Neural cell (in vitro differentiated cells): ENCODE measurements around the gene LZTFL1. TPM values are rescaled to one million over a fixed set of nuclear protein-coding genes. Genes with fewer than 3 reads are reported as not detected.

Experiments used
- H2AFZ ChIP-seq: fragments of 200-600, 300-800 bp; sonication (generic), shearing (Covaris generic); 2 replicates; pipeline ENCODE4 v1.6.0; 2014; ENCODE audit warnings: low read depth, mild to moderate bottlenecking, antibody characterized with exemption, low read length, moderate library complexity
- H3F3A ChIP-seq: fragments of 200-600 bp; shearing (Covaris generic); 2 replicates; pipeline ENCODE4 v1.6.1; 2016; ENCODE audit warnings: mild to moderate bottlenecking, moderate library complexity, mixed read lengths, antibody characterized with exemption, low read length; ENCODE audit not compliant: insufficient read depth, poor library complexity, severe bottlenecking
- H3K27ac ChIP-seq: fragments of 200-600, 300-800 bp; sonication (generic), shearing (Covaris generic); 2 replicates; pipeline ENCODE4 v1.5.1; 2014; ENCODE audit warnings: mild to moderate bottlenecking, low read length, moderate library complexity
- H3K27me3 ChIP-seq: fragments of 300-800, 200-600 bp; sonication (generic), shearing (Covaris generic); 2 replicates; pipeline ENCODE4 v1.6.0; 2014; ENCODE audit warnings: mild to moderate bottlenecking, low read depth, low read length, moderate library complexity; ENCODE audit not compliant: insufficient read depth
- H3K36me3 ChIP-seq: fragments of 300-800, 200-600 bp; sonication (generic), shearing (Covaris generic); 2 replicates; pipeline ENCODE4 v1.5.1; 2014; ENCODE audit warnings: mild to moderate bottlenecking, antibody characterized with exemption, low read length, moderate library complexity; ENCODE audit not compliant: insufficient read depth
- H3K4me2 ChIP-seq: fragments of 300-800, 200-600 bp; sonication (generic), shearing (Covaris generic); 2 replicates; pipeline ENCODE4 v1.6.0; 2014; ENCODE audit warnings: mild to moderate bottlenecking, low read length
- H3K4me3 ChIP-seq: fragments of 300-800, 200-600 bp; sonication (generic), shearing (Covaris generic); 2 replicates; pipeline ENCODE4 v1.5.1; 2014; ENCODE audit warnings: mild to moderate bottlenecking, low read length, moderate library complexity
- H3K79me2 ChIP-seq: fragments of 200-600 bp; shearing (Covaris generic); replicated peaks from 2 replicates; pipeline ENCODE4 v1.6.0; 2014; ENCODE audit warnings: mild to moderate bottlenecking, low read length, moderate library complexity; ENCODE audit not compliant: insufficient read depth
- H3K9ac ChIP-seq: fragments of 300-800, 200-600 bp; sonication (generic), shearing (Covaris generic); 2 replicates; pipeline ENCODE4 v1.6.1; 2016; ENCODE audit warnings: mild to moderate bottlenecking, low read length, mixed read lengths
- H3K9me2 ChIP-seq: fragments of 200-600 bp; shearing (Covaris generic); 2 replicates; pipeline ENCODE4 v1.6.1; 2016; ENCODE audit warnings: mild to moderate bottlenecking, low read length, mixed read lengths; ENCODE audit not compliant: insufficient read depth
- H3K9me3 ChIP-seq: fragments of 200-600, 300-800 bp; sonication (generic), shearing (Covaris generic); 2 replicates; pipeline ENCODE4 v1.6.1; 2016; ENCODE audit warnings: mild to moderate bottlenecking, mixed run types, low read length, moderate library complexity, mixed read lengths
- H4K20me1 ChIP-seq: fragments of 200-600 bp; shearing (Covaris generic); 2 replicates; pipeline ENCODE4 v1.6.1; 2016; ENCODE audit warnings: mild to moderate bottlenecking, mixed run types; ENCODE audit not compliant: insufficient read depth
- EP300 ChIP-seq: fragments of 450-650 bp; conservative IDR thresholded peaks from 2 replicates; pipeline ENCODE4 v1.6.1; 2014; ENCODE audit warnings: antibody characterized with exemption, mild to moderate bottlenecking, moderate library complexity; ENCODE audit not compliant: poor library complexity, severe bottlenecking
- EZH2 ChIP-seq: fragments of 200-600, 300-800 bp; shearing (Covaris generic), sonication (generic); IDR thresholded peaks from 2 replicates; pipeline ENCODE4 v1.6.1; 2014; ENCODE audit warnings: antibody characterized with exemption, low read length, borderline replicate concordance, mild to moderate bottlenecking; ENCODE audit not compliant: insufficient read depth, poor library complexity, severe bottlenecking
- MXI1 ChIP-seq: fragments of 450-650 bp; conservative IDR thresholded peaks from 2 replicates; pipeline ENCODE4 v1.6.1; 2014; ENCODE audit warnings: antibody characterized with exemption, mild to moderate bottlenecking; ENCODE audit not compliant: poor library complexity, severe bottlenecking
- POLR2AphosphoS5 ChIP-seq: IDR thresholded peaks from 2 replicates; pipeline ENCODE4 v1.6.1; 2012
- RAD21 ChIP-seq: fragments of 450-650 bp; conservative IDR thresholded peaks from 2 replicates; pipeline ENCODE4 v1.6.1; 2014; ENCODE audit warnings: antibody characterized with exemption, mild to moderate bottlenecking, moderate library complexity
- SMC3 ChIP-seq: fragments of 450-650 bp; conservative IDR thresholded peaks from 2 replicates; pipeline ENCODE4 v1.6.1; 2014; ENCODE audit warnings: antibody characterized with exemption, mild to moderate bottlenecking, moderate library complexity; ENCODE audit not compliant: poor library complexity
- TAF1 ChIP-seq: IDR thresholded peaks from 2 replicates; pipeline ENCODE4 v1.6.1; 2012; ENCODE audit warnings: low read depth
- polyA plus RNA-seq: library from polyadenylated mRNA; depleted of rRNA; stranded (reverse); fragments of >200 nt; gene quantifications from 2 replicates; pipeline ENCODE4 v1.2.3, GENCODE V29; 2014
- TF ChIP-seq, protein P1 (sequence below): IDR thresholded peaks from 2 replicates; pipeline ENCODE4 v1.6.1; 2012; ENCODE audit warnings: borderline replicate concordance
- TF ChIP-seq, protein P2 (sequence below): fragments of 450-650 bp; IDR thresholded peaks from 2 replicates; pipeline ENCODE4 v1.5.1; 2014; ENCODE audit warnings: antibody characterized with exemption, mild to moderate bottlenecking, moderate library complexity; ENCODE audit not compliant: poor library complexity, severe bottlenecking

The LZTFL1 gene
- polyA plus RNA-seq, 1 donor from 2014 or later, result 26.8 TPM

- Histone ChIP-seq H3K4me3 (no peak overlapping the region), H3K9ac (no peak overlapping the region), H3K4me2 (no peak overlapping the region), H3K36me3 (no peaks in the 10 kb centered on the region), H4K20me1 (no peaks in the 10 kb centered on the region), H3K9me3 (no peaks in the 10 kb centered on the region), H3K27ac (no peak overlapping the region), H3K9me2 (no peaks in the 10 kb centered on the region), H3F3A (no peaks in the 10 kb centered on the region), H3K79me2 (no peaks in the 10 kb centered on the region), H3K27me3 (no peaks in the 10 kb centered on the region), H2AFZ (no peak overlapping the region)
- TF ChIP-seq POLR2AphosphoS5, result no peak
- TF ChIP-seq EZH2, result no peak
- TF ChIP-seq, protein P1, sequence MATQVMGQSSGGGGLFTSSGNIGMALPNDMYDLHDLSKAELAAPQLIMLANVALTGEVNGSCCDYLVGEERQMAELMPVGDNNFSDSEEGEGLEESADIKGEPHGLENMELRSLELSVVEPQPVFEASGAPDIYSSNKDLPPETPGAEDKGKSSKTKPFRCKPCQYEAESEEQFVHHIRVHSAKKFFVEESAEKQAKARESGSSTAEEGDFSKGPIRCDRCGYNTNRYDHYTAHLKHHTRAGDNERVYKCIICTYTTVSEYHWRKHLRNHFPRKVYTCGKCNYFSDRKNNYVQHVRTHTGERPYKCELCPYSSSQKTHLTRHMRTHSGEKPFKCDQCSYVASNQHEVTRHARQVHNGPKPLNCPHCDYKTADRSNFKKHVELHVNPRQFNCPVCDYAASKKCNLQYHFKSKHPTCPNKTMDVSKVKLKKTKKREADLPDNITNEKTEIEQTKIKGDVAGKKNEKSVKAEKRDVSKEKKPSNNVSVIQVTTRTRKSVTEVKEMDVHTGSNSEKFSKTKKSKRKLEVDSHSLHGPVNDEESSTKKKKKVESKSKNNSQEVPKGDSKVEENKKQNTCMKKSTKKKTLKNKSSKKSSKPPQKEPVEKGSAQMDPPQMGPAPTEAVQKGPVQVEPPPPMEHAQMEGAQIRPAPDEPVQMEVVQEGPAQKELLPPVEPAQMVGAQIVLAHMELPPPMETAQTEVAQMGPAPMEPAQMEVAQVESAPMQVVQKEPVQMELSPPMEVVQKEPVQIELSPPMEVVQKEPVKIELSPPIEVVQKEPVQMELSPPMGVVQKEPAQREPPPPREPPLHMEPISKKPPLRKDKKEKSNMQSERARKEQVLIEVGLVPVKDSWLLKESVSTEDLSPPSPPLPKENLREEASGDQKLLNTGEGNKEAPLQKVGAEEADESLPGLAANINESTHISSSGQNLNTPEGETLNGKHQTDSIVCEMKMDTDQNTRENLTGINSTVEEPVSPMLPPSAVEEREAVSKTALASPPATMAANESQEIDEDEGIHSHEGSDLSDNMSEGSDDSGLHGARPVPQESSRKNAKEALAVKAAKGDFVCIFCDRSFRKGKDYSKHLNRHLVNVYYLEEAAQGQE, result no peak
- TF ChIP-seq SMC3, result no peak
- no peak for TF ChIP-seq RAD21
- no peak for TF ChIP-seq TAF1
- TF ChIP-seq, protein P2, sequence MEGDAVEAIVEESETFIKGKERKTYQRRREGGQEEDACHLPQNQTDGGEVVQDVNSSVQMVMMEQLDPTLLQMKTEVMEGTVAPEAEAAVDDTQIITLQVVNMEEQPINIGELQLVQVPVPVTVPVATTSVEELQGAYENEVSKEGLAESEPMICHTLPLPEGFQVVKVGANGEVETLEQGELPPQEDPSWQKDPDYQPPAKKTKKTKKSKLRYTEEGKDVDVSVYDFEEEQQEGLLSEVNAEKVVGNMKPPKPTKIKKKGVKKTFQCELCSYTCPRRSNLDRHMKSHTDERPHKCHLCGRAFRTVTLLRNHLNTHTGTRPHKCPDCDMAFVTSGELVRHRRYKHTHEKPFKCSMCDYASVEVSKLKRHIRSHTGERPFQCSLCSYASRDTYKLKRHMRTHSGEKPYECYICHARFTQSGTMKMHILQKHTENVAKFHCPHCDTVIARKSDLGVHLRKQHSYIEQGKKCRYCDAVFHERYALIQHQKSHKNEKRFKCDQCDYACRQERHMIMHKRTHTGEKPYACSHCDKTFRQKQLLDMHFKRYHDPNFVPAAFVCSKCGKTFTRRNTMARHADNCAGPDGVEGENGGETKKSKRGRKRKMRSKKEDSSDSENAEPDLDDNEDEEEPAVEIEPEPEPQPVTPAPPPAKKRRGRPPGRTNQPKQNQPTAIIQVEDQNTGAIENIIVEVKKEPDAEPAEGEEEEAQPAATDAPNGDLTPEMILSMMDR, result no peak
- TF ChIP-seq MXI1, result no peak
- TF ChIP-seq EP300, result no peak
Observed at GRCh38 chr3:45777746-45778386, 64.1 kb downstream of the LZTFL1 start.

DNA sequence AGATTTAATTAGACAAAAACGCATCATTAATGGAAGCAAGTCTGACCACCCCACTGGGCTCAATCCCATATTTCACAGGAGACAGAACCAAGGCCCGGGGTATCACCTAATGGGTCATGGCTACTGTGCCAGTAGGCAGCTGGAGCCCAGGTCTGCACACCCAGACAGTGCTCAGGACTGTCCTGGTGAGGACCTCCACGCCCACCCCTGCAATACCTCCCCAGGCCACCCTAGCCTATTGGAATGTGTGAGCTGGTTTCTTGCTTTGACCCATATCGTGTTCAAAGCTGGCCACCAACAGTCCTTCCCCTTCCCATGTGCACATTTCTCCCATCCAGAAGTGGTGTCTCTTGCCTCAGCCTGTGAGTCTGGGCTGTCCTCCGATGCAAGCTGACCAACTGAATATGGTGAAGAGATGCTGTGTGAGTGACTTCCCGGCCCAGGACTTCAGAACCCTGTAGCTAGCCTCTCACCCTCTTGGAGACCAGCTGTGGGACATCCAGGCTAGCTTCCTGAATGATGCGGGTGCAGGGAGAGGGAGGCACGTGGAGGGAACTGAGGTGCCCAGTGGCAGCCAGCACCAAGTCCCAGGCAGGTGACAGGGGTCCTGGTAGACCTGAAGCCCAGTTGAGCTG, 64.7 kb downstream of the LZTFL1 start:
- Histone ChIP-seq H3K9ac (no peak overlapping the region), H3K27me3 (no peaks in the 10 kb centered on the region), H2AFZ (no peak overlapping the region), H3F3A (no peaks in the 10 kb centered on the region), H3K4me3 (no peak overlapping the region), H4K20me1 (no peaks in the 10 kb centered on the region), H3K9me3 (no peaks in the 10 kb centered on the region), H3K27ac (no peak overlapping the region), H3K9me2 (no peaks in the 10 kb centered on the region), H3K79me2 (no peaks in the 10 kb centered on the region), H3K4me2 (no peak overlapping the region), H3K36me3 (no peaks in the 10 kb centered on the region)
- TF ChIP-seq RAD21 (no peak), EZH2 (no peak), SMC3 (no peak), POLR2AphosphoS5 (no peak), MXI1 (no peak), TAF1 (no peak), EP300 (no peak)
- TF ChIP-seq, protein P1, result no peak
- TF ChIP-seq, protein P2, result no peak
